GM21786 (cell line): ENCODE measurements around the gene PCGF6.
"Not testable (repeated sequence)": the region's sequence is repeated elsewhere in the genome, so short reads cannot be mapped to it uniquely, and the experiment has no call there.

ENCODE experiments used
- ATAC-seq: cut with Tn5 transposase; IDR thresholded peaks from one replicate; pipeline ENCODE4 v1.9.1; 2021; ENCODE audit not compliant: unreplicated experiment

The PCGF6 gene

DNA sequence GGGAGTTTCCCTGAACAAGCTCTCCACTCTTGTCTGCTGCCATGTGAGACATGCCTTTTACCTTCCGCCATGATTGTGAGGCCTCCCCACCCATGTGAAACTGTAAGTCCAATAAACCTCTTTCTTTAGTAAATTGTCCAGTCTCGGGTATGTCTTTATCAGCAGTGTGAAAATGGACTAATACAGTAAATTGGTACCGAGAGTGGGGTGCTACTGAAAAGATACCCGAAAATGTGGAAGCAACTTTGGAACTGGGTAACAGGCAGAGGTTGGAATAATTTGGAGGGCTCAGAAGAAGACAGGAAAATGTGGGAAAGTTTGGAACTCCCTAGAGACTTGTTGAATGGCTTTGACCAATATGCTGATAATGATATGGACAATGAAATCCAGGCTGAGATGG lies 92.0 kb downstream of the PCGF6 start:
- ATAC-seq: not testable (repeated sequence)

DNA sequence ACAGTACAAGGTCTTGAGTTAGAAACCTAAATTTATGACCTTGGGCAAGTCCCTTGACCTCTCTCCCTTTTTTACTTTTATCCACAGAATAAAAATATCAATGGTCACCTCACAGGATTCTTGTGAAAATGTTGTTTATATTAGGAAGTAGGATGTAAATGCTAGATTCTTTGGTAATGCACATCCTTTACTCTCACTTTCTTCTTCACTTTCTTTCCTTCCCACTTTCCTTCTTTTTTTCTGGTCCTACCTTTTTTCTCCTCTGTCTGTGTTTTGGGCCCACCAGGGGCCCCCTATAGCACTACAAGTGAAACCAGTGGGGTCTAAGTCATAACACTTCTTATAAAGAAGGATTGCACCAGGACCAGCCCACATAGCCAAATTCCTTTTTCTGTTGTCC lies 93.1 kb downstream of the PCGF6 start:
- no peak for ATAC-seq

DNA sequence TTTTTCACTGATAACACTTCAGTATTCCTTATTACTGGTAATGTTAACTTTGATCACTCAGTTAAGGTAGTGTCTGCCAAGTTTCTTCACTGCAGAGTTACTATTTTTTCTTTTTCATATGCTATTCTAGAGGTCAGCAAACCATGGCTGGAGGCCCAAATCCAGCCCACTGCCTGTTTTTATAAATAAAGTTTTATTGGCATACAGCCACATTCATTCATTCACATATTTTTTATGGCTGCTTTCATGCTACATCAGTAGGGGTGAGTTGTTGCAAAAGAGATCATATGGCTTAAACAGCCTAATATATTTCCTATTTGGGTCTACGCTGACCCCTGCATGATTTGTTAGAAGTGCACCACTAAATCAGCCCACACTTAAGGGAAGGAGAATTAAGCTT lies 94.3 kb downstream of the PCGF6 start:
- no peak for ATAC-seq

GRCh38 chr10:103254538-103255325 lies 96.2 kb downstream of the PCGF6 start:
- ATAC-seq: no peak

GRCh38 chr10:103254113-103254512 lies 96.8 kb downstream of the PCGF6 start:
- no peak for ATAC-seq
